ENCODE data around the gene FAM204A.

FAM204A gene

GRCh38 chr10:118341791-118342637 is at the start of gene FAM204A:
FAM204A (minus strand) TSS chr10:118342324; CDS start chr10:118336415, 5,909 bp downstream.
- DNase-seq (ENCODE audit: low read depth, low spot score) = peak; percentile 72
- peak within 1 kb of the TSS; percentile 54 for H3K27ac ChIP-seq

- no peak for DNase-seq (ENCODE audit: low read depth, low spot score)
- H3K27ac ChIP-seq = no peak overlapping the region
Observed at GRCh38 chr10:118383699-118384098, 41.6 kb upstream of the FAM204A start.

GRCh38 chr10:118383063-118383689 is 41.1 kb upstream of the FAM204A start:
- H3K27ac ChIP-seq = no peak overlapping the region
- no peak for DNase-seq (ENCODE audit: low read depth, low spot score)

GRCh38 chr10:118374404-118374803 is 32.3 kb upstream of the FAM204A start:
- H3K27ac ChIP-seq = no peak overlapping the region
- peak; percentile 8 for DNase-seq (ENCODE audit: low read depth, low spot score)

GRCh38 chr10:118373786-118374185 is 31.7 kb upstream of the FAM204A start:
- DNase-seq (ENCODE audit: low read depth, low spot score) = no peak
- no peak overlapping the region for H3K27ac ChIP-seq

GRCh38 chr10:118370499-118370898 is 28.4 kb upstream of the FAM204A start:
- no peak for DNase-seq (ENCODE audit: low read depth, low spot score)
- H3K27ac ChIP-seq = no peak overlapping the region

GRCh38 chr10:118369641-118370205 is 27.6 kb upstream of the FAM204A start:
- no peak for DNase-seq (ENCODE audit: low read depth, low spot score)
- H3K27ac ChIP-seq = no peak overlapping the region

- no peak for DNase-seq (ENCODE audit: low read depth, low spot score)
- H3K27ac ChIP-seq = no peak overlapping the region
Observed at GRCh38 chr10:118365702-118366101, 23.6 kb upstream of the FAM204A start.

GRCh38 chr10:118362103-118362502 is 20.0 kb upstream of the FAM204A start:
- DNase-seq (ENCODE audit: low read depth, low spot score) = no peak
- H3K27ac ChIP-seq = no peak overlapping the region

GRCh38 chr10:118358327-118358726 is 16.2 kb upstream of the FAM204A start:
- H3K27ac ChIP-seq = no peak overlapping the region
- DNase-seq (ENCODE audit: low read depth, low spot score) = no peak

GRCh38 chr10:118357841-118358240 is 15.7 kb upstream of the FAM204A start:
- no peak overlapping the region for H3K27ac ChIP-seq
- no peak for DNase-seq (ENCODE audit: low read depth, low spot score)

- no peak overlapping the region for H3K27ac ChIP-seq
- DNase-seq (ENCODE audit: low read depth, low spot score) = no peak
Observed at GRCh38 chr10:118356628-118357027, 14.5 kb upstream of the FAM204A start.

- no peak overlapping the region for H3K27ac ChIP-seq
- DNase-seq (ENCODE audit: low read depth, low spot score) = no peak
Observed at GRCh38 chr10:118355234-118355633, 13.1 kb upstream of the FAM204A start.

GRCh38 chr10:118349235-118349634 is 7.1 kb upstream of the FAM204A start:
- no peak overlapping the region for H3K27ac ChIP-seq
- DNase-seq (ENCODE audit: low read depth, low spot score) = no peak

- peak overlapping the region; percentile 54 for H3K27ac ChIP-seq
- DNase-seq (ENCODE audit: low read depth, low spot score) = no peak
Observed at GRCh38 chr10:118343549-118343948, 1.4 kb upstream of the FAM204A start.

GRCh38 chr10:118343115-118343514 is 991 bp upstream of the FAM204A start:
- peak overlapping the region; percentile 54 for H3K27ac ChIP-seq
- peak; percentile 14 for DNase-seq (ENCODE audit: low read depth, low spot score)

- no peak for DNase-seq (ENCODE audit: low read depth, low spot score)
- H3K27ac ChIP-seq = peak overlapping the region; percentile 54
Observed at GRCh38 chr10:118342638-118343020, 505 bp upstream of the FAM204A start.

- no peak for DNase-seq (ENCODE audit: low read depth, low spot score)
- H3K27ac ChIP-seq = no peak overlapping the region
Observed at GRCh38 chr10:118340486-118340885, 1.6 kb downstream of the FAM204A start.

GRCh38 chr10:118339111-118339510 is 3.0 kb downstream of the FAM204A start:
- DNase-seq (ENCODE audit: low read depth, low spot score) = no peak
- H3K27ac ChIP-seq = no peak overlapping the region

GRCh38 chr10:118337356-118337755 is 4.8 kb downstream of the FAM204A start:
- no peak for DNase-seq (ENCODE audit: low read depth, low spot score)
- no peak overlapping the region for H3K27ac ChIP-seq

GRCh38 chr10:118333871-118334270 is 8.3 kb downstream of the FAM204A start:
- no peak for DNase-seq (ENCODE audit: low read depth, low spot score)
- H3K27ac ChIP-seq = no peak overlapping the region
